ENCODE results near the gene ENGASE.

DNA sequence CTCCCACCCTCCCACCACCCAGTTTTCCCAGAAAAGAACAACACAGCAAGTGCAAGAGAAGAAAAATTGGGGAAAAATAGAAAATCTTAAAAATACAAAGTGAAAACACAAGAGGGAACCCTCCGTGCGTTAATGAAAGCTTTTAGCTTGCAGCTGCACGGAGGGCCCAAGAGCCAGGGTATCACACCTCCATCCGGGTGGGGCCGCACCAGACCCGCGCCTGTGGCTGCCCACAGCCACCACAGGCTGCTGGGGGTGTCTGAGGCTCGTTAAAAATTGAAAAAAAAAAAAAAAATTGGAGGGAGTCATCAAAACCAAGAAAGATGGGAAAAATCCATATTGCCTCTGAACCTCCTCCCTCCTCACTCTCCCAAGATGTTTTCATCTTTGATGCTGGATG is 18.6 kb downstream of the ENGASE start:
- TF ChIP-seq POLR2AphosphoS5 (IDR thresholded peaks at IDR 0.05; ENCODE audit: low read depth, low read length), result no peak
- TF ChIP-seq RAD21 (IDR thresholded peaks at IDR 0.05; ENCODE audit: low read length), result no peak
- no peak for TF ChIP-seq TCF12 (IDR thresholded peaks at IDR 0.05)
- no peak for TF ChIP-seq GABPA (IDR thresholded peaks at IDR 0.05; ENCODE audit: low read depth)
- TF ChIP-seq, protein P1, sequence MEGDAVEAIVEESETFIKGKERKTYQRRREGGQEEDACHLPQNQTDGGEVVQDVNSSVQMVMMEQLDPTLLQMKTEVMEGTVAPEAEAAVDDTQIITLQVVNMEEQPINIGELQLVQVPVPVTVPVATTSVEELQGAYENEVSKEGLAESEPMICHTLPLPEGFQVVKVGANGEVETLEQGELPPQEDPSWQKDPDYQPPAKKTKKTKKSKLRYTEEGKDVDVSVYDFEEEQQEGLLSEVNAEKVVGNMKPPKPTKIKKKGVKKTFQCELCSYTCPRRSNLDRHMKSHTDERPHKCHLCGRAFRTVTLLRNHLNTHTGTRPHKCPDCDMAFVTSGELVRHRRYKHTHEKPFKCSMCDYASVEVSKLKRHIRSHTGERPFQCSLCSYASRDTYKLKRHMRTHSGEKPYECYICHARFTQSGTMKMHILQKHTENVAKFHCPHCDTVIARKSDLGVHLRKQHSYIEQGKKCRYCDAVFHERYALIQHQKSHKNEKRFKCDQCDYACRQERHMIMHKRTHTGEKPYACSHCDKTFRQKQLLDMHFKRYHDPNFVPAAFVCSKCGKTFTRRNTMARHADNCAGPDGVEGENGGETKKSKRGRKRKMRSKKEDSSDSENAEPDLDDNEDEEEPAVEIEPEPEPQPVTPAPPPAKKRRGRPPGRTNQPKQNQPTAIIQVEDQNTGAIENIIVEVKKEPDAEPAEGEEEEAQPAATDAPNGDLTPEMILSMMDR (IDR thresholded peaks at IDR 0.05), result no peak
- no peak for TF ChIP-seq TEAD4 (IDR thresholded peaks at IDR 0.05; ENCODE audit: borderline replicate concordance, insufficient read depth)
- no peak for TF ChIP-seq CHD2 (IDR thresholded peaks at IDR 0.05; ENCODE audit: low read length, partially characterized antibody)
- TF ChIP-seq RFX5 (IDR thresholded peaks at IDR 0.05; ENCODE audit: low read length), result no peak
- TF ChIP-seq, protein P2, sequence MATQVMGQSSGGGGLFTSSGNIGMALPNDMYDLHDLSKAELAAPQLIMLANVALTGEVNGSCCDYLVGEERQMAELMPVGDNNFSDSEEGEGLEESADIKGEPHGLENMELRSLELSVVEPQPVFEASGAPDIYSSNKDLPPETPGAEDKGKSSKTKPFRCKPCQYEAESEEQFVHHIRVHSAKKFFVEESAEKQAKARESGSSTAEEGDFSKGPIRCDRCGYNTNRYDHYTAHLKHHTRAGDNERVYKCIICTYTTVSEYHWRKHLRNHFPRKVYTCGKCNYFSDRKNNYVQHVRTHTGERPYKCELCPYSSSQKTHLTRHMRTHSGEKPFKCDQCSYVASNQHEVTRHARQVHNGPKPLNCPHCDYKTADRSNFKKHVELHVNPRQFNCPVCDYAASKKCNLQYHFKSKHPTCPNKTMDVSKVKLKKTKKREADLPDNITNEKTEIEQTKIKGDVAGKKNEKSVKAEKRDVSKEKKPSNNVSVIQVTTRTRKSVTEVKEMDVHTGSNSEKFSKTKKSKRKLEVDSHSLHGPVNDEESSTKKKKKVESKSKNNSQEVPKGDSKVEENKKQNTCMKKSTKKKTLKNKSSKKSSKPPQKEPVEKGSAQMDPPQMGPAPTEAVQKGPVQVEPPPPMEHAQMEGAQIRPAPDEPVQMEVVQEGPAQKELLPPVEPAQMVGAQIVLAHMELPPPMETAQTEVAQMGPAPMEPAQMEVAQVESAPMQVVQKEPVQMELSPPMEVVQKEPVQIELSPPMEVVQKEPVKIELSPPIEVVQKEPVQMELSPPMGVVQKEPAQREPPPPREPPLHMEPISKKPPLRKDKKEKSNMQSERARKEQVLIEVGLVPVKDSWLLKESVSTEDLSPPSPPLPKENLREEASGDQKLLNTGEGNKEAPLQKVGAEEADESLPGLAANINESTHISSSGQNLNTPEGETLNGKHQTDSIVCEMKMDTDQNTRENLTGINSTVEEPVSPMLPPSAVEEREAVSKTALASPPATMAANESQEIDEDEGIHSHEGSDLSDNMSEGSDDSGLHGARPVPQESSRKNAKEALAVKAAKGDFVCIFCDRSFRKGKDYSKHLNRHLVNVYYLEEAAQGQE (IDR thresholded peaks at IDR 0.05; ENCODE audit: low read depth, low read length), result no peak
- TF ChIP-seq MXI1 (IDR thresholded peaks at IDR 0.05; ENCODE audit: low read depth, low read length), result no peak
